GM11168 (cell line): ENCODE measurements around the gene ARHGEF16.

ENCODE experiments used
- in situ Hi-C: fragments of 300-500 bp; cut with MboI; formaldehyde crosslinking; loops from one replicate; pipeline ENCODE4 v1.12.0; 2022; ENCODE audit warnings: low sequenced_read_pairs; ENCODE audit not compliant: unreplicated experiment

Gene ARHGEF16

DNA sequence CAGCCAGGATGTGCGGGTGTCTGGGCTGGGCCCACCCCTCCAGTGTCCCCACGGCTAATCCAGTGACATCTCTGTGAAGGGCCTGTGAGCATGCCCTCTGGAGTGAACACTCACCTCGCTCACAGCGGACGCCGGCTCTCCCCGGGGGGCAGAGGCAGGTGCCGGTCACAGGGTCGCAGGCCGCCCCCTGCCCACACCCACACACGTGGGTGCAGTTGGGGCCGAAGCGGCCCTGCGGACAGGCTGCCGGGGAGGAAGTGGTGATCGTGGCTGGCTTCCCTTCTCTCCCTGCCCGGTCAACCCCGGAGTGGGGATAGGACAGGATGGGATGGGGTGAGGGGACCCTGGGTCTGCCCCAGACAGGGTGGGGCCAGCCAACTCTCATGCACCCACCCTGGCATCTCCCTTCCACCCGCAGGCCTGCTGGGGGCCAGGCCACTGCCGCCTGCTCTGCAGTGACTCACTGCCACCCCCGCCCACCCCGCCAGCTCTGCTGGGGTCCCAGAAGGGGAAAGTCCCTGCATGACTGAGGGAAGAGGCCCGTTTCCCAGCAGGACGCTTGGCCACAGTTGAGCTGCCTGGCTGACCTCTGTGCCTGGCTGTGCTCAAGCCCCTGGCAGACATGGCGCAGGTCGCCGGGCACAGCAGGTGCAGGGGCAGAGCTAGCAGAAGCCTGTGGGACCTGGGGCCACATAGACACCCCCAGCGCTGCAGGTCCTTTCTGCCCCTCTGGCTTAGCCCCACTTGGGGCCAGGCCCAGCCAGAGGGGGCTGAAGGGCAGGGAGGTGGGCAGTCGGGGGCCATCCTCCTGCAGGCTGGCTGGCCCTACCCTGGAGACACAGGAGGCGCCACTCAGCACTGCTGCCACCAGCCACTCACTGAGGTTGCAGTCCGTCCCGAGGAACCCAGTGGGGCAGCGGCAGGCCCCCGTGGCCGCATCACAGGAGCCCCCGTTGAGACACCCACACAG, 41.6 kb downstream of the ARHGEF16 start:
- in situ Hi-C loops = no loop called here

DNA sequence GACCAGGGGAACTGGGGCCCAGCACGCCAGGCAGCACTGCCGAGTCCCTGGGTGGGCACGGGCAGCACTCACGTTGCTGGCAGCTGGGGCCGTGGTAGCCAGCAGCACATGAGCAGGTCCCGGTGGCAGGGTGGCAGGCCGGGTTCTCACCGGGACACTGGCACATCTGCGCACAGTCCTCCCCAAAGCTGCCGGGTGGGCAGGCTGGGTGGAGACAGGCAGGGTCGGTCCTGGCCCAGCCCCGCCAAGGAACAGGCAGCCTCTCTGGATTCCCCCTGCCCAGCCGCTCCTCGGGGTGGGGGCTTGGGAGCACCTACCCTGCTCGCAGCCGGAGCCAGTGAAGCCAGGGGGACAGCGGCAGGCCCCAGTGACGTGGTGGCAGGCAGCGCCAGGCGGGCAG, 42.5 kb downstream of the ARHGEF16 start:
- in situ Hi-C loops = no loop called here

DNA sequence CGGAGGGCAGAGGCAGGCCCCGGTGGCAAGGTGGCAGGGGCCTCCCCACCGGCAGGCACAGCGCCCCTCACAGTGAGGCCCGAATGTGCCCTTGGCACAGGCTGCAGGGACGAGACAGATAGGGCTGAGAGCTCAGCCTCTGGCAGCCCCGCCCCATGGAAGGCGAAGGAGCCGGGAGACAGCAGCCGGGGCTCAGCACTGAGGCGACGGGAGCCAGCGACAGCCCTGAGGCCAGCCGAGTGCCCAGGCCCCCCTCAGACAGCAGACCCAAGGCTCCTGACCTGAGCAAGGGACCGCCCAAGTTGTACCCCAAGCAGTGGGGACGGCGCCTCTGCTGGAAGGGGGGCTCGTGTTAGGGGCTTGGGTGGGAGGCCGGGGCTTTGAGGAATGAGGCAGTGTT, 43.1 kb downstream of the ARHGEF16 start:
- in situ Hi-C loops = no loop called here

DNA sequence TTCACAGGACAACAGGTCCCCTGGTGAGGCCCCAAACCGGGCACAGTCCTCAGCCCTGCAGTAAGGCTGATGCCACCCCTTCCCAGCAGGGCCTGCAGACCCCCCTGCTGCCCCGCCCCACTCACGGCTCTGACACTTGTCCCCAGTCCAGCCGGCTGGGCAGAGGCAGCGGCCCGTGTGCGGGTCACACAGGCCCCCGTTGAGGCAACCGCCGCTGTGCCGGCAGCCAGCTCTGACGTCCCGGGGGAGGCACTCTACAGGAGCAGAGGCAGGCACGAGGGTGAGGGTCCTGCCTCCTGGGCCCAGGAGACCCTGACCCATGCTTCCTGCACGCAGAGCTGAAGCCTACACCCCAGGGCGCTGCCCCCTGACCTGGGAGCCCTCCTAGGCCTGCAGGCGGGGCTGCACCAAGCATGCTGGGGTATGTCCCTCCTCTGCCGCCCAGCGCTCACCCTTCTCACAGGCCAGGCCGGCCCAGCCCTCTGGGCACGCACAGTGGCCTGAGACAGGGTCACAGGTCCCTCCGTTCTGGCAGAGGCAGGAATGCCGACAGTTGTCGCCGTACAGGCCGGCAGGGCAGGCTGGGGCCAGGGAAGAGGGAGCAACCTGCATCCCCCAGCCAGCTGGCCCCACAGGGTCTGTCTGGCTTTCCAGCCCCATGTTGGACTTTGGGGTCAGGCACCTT, 43.9 kb downstream of the ARHGEF16 start:
- in situ Hi-C loops = no loop called here

DNA sequence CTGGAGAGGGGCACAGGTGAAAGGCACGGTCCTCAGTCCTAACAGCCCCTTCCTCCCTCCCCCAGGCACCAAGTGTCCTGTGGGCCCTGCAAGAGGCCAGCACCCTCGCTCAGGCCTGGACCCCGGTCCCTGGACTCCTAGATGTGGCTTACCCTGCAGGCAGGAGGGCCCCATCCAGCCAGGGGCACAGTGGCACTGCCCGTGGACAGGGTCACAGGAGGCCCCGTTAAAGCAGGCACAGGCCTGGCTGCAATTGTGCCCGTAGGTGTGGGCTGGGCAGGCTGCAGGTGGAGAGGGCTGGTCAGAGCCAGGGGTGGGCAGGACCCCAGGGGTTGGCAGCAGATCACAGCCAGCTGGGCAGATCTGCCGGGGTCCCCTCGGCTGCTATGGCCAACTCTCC, 44.5 kb downstream of the ARHGEF16 start:
- in situ Hi-C loops = no loop called here

DNA sequence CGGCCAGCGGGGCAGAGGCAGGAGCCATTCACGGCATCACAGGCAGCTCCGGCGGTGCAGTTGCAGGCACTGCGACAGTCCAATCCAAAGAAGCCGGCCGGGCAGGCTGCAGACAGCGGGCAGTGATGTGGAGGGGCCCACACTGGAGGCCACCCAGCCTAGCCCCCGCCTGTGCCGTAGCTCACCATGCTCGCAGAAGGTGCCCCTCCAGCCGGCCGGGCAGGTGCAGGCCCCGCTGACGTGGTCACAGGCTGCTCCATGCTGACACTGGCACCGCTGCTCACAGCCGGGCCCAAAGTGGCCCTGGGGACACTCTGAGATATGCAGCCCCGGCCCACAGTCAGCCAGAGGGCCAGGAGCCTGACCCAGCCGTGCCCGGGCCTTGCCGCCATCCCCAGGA, 45.1 kb downstream of the ARHGEF16 start:
- in situ Hi-C loops = no loop called here

DNA sequence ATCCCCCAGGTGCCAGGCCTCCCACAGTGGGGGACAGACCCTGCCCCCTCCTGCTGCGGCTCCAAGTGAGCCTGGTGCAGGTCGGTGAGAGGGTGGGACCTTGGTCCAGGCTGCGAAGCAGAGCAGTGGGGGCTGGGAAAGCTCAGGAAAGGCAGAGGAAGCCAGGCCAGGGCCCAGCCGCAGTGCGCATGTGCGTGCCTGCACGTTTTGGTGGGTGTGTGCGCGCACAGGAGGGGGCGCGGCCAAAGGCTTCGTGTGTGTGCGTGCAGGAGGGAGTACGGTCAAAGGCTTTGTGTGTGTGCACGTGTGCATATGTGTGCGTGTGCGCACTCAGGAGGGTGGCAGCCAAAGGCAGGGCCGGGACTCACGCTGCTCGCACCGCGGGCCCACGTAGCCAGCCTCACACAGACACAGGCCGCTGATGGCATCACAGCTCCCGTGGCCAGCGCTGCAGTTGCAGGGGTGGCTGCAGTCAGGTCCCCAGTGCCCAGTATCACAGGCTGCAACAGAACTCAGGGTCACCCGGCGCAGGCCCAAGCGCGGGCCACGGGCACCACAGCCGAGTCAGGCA, 45.9 kb downstream of the ARHGEF16 start:
- in situ Hi-C loops = no loop called here

DNA sequence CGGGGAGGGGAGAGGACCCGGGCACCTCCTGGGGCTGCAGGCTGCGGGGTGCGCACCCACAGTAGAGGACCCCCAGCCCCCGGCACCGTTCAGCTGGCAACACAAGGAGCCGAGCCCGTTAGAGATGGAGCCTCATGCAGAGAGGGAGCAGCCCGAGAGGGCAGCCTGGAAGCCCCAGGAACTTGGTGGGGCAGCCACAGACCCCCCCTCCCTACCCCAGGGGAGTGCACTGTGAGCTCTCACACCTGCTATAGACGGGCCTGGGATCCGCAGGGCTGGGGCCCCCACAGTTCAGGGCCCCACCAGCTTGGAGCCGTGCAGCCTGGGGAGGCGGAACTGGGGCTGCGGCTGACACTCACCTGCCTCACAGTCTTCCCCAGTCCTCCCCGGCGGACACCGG, 47.0 kb downstream of the ARHGEF16 start:
- in situ Hi-C loops = no loop called here

DNA sequence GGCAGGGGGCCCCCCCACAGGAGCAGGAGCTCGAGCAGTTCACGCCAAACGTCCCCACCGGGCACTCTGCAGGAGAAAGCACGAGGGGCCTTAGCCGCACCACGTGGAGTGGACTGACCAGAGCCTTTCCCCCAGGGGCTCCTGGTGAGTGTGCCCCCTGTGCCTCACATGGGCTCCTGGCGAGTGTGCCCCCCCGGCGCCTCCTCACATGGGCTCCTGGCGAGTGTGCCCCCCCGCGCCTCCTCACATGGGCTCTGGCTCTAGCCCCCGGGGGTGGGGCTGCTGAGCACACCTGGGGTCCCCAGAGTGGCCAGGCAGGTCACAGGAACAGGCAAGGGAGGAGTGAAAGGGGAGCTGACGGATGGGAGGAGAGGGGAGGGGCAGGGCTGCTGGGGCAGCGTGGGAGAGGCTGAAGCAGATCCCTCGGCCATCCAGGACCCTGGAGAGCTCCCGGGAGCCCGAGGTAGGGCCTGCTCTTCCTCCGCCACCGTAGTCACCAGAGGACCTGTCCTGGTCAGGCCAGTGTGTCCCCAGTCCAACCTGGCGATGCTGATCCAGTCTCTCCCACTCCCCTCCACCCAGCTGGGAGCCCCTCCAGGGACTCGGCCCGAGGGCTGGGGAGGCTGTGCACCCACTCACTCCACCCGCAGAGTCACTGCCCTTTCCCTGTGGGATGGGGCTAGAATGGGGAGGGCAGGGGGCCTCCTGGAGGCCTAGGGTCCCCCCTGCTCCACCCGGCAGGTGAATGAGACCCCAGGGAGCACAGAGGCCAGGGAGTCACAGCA, 47.6 kb downstream of the ARHGEF16 start:
- in situ Hi-C loops = no loop called here

DNA sequence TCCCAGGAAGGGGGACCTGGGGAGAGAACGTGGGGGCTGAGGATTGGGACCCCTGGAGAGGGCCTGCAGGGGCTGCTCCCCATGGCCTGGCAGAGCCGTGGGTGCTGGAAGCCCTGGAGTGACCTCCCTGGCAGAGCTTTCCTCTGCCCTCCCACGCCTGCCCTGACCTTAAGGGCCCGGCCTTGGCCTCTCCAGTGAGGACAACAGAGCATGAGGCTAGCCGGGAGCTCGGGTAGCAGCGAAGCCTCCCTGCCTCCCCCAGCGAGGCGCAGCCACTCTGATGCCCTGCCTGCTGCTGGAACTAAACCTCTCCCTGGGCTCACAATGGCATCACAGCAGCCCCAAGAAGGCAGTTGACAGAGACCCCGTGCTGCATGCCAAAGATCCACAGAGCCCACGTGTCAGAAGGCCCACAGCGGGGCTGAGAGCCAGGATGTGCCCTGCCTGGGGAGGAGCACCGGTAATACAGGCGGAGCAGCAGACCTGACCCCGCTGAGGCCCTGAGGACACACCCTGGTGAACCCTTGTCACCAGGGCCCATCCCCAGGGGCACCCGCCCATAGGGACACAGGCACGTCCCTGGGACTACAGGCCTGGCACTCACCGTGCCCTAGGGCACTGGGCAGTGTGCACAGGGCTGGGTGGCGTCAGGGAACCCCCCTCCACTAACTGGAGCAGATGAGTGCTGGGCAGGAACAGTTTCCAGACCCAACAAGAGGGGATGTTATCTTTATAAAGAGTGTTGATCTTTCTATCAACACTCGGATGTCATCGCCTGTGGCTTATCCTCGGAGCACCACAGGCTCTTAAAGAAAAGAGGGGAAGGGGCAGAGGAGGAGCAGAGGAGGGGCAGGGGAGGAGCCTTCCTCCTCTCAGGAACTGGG, 48.4 kb downstream of the ARHGEF16 start:
- in situ Hi-C loops = no loop called here

DNA sequence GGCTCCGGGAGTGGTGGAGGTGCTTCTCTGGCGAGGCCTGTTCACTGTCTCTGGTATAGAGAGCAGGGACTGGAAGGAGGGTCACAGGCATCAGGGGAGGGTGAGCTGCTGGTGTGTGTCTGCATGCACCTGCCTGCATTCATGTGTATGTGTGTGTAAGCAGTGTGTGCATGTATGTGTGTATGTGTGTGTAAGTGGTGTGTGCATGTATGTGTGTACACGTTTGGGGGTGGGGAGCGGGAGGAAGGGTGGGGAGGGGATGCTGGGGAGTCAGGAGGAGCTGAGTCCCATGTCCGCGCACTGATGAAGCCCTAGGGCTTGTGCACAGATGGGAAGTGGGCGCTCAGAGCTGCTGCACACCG, 49.0 kb downstream of the ARHGEF16 start:
- in situ Hi-C loops = no loop called here

DNA sequence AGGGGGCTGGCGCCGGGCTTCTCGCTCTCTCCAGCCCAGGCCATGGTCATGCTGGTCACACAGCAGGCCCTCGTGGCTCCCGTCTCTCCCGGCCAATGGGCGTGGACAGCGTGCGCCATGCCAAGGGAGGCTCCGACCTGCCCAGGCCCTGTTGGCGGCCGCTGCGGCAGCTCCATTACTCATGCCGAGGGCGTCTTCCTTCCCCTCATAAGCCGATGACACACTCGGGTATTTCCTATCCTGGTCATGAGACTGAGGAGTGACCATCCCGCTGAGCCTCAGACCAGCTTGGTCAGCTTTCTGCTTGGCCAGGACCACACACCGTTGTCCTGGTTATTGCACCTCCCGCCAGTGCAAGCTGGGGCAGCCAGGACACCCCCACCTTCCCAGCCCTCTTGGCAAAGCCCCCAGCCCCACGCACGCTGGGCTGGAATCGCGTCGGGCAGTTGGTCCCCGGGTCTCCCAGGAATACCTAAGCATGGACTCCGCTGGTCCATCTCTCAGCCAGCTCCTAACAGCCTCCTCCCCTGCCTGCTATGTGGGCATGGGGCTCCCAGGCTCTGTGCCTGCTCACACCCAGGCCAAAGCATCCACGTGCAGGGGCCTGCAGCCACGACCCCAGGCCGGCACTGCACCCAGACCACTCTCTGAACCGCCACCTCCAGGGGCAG, 49.8 kb downstream of the ARHGEF16 start:
- in situ Hi-C loops = no loop called here

DNA sequence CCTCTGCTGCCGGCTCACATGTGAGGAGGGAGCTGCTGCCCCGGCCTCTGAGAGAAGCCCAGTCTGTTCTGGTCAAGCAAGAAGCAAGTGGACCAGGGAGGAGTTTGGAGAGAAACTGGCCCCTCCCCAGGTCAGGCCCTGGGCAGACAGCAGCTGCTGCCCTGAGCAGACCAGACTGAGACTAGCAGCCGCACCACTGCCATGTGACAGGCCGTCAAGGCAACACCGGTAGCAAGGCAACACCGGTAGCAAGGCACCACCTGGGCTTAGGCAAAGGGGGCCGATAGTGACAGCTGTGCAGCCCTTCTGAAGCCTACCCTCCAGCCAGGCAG, 50.3 kb downstream of the ARHGEF16 start:
- in situ Hi-C loops = no loop called here

DNA sequence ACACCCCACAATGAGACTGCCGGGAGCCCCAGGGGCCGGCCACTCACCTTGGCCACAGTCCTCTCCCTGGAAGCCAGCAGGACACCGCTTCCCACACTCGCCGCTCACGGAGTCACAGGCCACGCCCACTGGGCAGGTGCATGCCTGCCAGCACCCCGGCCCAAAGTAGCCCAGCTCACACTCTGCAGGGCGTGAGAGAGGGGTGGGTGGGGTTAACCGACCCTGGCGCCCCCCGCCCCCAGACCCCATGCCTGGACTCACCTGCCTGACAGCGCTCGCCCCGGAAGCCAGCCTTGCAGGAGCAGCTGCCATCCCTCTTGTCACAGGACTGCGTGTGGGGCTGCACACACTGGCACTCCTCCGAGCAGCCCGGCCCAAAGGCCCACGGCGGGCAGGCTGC, 50.7 kb downstream of the ARHGEF16 start:
- in situ Hi-C loops = no loop called here

DNA sequence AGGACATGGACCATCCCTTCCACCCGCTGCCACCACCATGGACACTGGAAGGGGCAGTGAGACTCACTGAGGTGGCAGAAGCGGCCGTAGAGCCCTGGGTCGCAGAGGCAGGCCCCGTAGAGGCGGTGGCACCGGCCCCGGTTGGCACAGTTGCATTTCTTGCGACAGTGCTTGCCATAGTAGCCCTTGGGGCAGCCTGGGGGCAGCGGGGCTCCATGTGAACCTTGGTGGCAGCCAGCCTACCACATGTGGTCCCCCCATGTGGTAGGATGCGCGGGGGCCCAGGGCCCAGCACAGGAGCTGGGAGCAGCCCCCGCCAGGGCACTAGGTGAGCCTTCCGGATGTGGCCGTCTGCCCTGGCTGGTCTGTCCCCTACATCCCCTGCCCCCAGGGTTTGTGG, 51.6 kb downstream of the ARHGEF16 start:
- in situ Hi-C loops = no loop called here

DNA sequence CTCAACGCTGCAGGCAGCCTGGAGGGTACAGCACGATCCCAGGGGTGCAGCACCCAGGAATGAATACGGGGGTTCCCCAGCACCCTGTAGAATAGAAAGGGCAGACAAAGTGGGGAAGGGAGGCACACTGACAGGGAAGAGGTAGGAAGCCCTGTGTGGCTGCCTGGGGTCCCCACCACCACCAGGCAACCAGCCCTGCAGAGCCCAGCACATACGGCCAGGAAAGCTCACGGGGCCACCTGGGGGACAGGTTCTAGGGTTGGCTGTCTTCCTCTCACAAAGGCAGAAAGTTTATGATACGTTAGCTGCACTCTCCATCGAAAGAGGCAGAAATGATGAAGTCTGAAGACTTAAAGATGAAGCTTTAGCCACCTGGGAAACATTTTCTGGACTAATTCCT, 52.5 kb downstream of the ARHGEF16 start:
- in situ Hi-C loops = no loop called here

DNA sequence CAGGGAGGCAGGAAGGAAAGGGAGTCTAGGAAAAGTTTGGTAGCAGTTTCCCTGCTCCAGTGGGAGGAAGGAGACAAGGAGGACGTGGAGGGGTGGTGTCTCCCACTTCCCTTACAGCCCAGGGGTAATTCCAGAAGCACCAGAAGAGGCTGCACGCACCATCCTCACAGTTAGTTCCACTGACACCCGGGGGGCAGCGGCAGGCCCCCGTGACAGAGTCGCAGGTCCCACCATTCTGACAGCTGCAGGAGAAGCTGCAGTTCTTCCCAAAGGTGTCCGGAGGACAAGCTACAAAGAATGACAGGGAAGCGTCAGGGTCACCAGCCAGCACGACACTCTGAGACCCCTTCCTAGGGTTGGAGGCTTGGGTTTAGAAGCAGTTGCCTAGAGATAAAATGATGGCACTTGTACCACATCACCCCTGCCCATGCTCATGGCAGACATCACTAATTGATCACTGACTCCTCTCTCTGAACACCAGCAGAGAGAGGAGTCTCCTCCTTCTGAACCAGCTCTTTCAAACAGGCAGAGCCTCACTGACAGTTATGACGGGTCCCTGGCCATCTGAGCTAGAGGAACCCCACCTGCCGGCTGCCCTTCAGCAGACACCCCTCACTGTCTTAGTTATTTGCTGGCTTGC, 53.3 kb downstream of the ARHGEF16 start:
- in situ Hi-C loops = no loop called here

DNA sequence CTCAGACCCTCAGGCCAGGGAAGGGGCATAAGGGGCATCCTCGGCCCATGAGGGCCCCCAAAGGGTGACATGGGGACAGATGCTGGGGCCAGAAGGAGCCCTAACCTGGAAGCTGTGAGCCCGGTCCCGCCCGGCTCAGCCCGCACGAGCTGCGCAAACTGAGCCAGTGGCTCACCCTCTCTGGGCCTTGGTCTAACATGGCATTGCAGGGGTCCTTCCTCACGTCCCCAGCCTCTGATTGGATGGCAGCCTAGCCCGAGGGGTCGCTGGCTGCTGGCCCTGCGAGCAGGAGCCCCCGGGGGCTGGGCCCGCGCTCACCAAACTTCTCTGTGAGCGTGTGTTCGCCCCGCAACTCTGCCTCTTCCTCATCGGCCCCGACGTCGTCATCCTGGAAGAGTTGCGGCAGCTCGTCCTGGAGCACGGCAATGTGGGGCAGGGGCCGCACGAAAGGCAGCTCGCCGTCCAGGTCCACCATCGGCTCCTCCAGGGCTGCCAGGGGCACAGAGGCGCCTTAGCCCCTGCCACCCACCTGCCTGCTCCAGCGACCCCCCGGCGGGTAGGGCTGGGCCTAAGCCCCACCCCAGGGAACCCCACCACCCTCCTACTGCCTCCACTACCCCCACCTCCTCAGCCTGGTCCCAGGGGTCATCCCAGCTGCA, 54.4 kb downstream of the ARHGEF16 start:
- in situ Hi-C loops = no loop called here
